HEK293T (cell line): ENCODE results near the gene TIPIN.
"Not testable (repeated sequence)": the region's sequence is repeated elsewhere in the genome, so short reads cannot be mapped to it uniquely, and the experiment has no call there.

Source experiments
- CTCF ChIA-PET: fragments of 350-600 bp; formaldehyde crosslinking; extraction: SDS; loops from one replicate; lab custom pipeline; 2021; ENCODE audit warnings: antibody characterized with exemption, inconsistent platforms; lab: Yijun Ruan, JAX
- POLR2A ChIA-PET: fragments of 350-600 bp; formaldehyde crosslinking; extraction: SDS; loops from one replicate; lab custom pipeline; 2020; ENCODE audit warnings: antibody characterized with exemption, inconsistent platforms; lab: Yijun Ruan, JAX
- DNase-seq: peaks from one replicate; pipeline ENCODE4 v3.0.0; 2012; ENCODE audit warnings: mixed read lengths; ENCODE audit errors: extremely low spot score
- ARNT ChIP-seq: fragments of 450-650 bp; IDR thresholded peaks from 2 replicates; pipeline ENCODE4 v1.6.1; 2017; ENCODE audit warnings: mild to moderate bottlenecking
- BHLHE40 ChIP-seq: fragments of 450-650 bp; IDR thresholded peaks from 2 replicates; pipeline ENCODE4 v1.6.1; 2016; ENCODE audit warnings: mild to moderate bottlenecking, moderate library complexity, borderline replicate concordance
- FOXA1 ChIP-seq: fragments of 450-650 bp; IDR thresholded peaks from 2 replicates; pipeline ENCODE4 v1.6.1; 2016; ENCODE audit warnings: mild to moderate bottlenecking
- FOXK2 ChIP-seq: fragments of 450-650 bp; IDR thresholded peaks from 2 replicates; pipeline ENCODE4 v1.6.1; 2016; ENCODE audit warnings: mild to moderate bottlenecking
- FOXM1 ChIP-seq: fragments of 450-650 bp; IDR thresholded peaks from 2 replicates; pipeline ENCODE4 v1.6.1; 2017; ENCODE audit warnings: mild to moderate bottlenecking, borderline replicate concordance
- HDGF ChIP-seq: fragments of 450-650 bp; IDR thresholded peaks from 2 replicates; pipeline ENCODE4 v1.6.1; 2017; ENCODE audit warnings: antibody characterized with exemption, borderline replicate concordance
- L3MBTL2 ChIP-seq: fragments of 450-650 bp; conservative IDR thresholded peaks from 2 replicates; pipeline ENCODE4 v1.6.1; 2016; ENCODE audit warnings: mild to moderate bottlenecking
- NFRKB ChIP-seq: fragments of 450-650 bp; IDR thresholded peaks from 2 replicates; pipeline ENCODE4 v1.6.1; 2016; ENCODE audit warnings: mild to moderate bottlenecking, moderate library complexity
- PKNOX1 ChIP-seq: fragments of 450-650 bp; IDR thresholded peaks from 2 replicates; pipeline ENCODE4 v1.6.1; 2016
- SP1 ChIP-seq: fragments of 450-650 bp; IDR thresholded peaks from 2 replicates; pipeline ENCODE4 v1.6.1; 2017
- SUZ12 ChIP-seq: fragments of 450-650 bp; IDR thresholded peaks from 2 replicates; pipeline ENCODE4 v1.6.1; 2016; ENCODE audit warnings: mild to moderate bottlenecking
- TARDBP ChIP-seq: fragments of 450-650 bp; IDR thresholded peaks from 2 replicates; pipeline ENCODE4 v1.6.1; 2016
- ZNF384 ChIP-seq: fragments of 450-650 bp; IDR thresholded peaks from 2 replicates; pipeline ENCODE4 v1.6.1; 2016

Gene TIPIN

DNA sequence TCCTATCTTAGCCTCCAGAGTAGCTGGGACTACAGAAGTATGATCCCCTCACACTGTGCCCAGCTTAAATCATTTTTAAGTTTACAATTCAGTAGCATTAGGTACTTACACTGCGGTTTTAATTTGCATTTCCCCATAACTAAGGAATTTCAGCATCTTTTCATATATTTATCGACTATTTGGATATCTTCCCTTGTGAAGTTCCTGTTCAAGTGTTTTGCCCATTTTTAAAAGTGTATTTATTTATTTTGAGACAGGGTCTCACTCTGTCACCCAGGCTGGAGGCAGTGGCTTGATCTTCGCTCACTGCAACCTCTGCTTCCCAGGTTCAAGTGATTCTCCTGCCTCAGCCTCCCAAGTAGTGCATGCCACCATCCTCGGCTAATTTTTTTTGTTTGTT, 17.7 kb upstream of the TIPIN start:
- CTCF ChIA-PET: interaction anchor here (1.2 kb wide), 1 partner anchor 125 kb away, joined by 3 read pairs; no protein-coding TSS in a partner anchor
- DNase-seq: no peak
- POLR2A ChIA-PET: interaction anchor here (1.4 kb wide), 1 partner anchor 14 kb away, joined by 3 read pairs; no protein-coding TSS in a partner anchor

GRCh38 chr15:66369773-66370651, 13.5 kb upstream of the TIPIN start:
- ChIA-PET CTCF (no interaction called here), POLR2A (interaction anchor here (1.5 to 3.1 kb wide), 2 partner anchors 17 to 128 kb away, joined by 3 to 15 read pairs; partner anchors contain the start of gene MAP2K1)
- no peak for DNase-seq
- TF ChIP-seq L3MBTL2 (peak; percentile 53; the same call in 1 of the 2 replicates), NFRKB (no peak)

More for the DNA sequence above, 17.7 kb upstream of the TIPIN start:
- no peak for TF ChIP-seq FOXA1
- no peak for TF ChIP-seq NFRKB
- TF ChIP-seq SUZ12: no peak
- TF ChIP-seq L3MBTL2: no peak
- TF ChIP-seq FOXM1: no peak
- no peak for TF ChIP-seq ZNF384

DNA sequence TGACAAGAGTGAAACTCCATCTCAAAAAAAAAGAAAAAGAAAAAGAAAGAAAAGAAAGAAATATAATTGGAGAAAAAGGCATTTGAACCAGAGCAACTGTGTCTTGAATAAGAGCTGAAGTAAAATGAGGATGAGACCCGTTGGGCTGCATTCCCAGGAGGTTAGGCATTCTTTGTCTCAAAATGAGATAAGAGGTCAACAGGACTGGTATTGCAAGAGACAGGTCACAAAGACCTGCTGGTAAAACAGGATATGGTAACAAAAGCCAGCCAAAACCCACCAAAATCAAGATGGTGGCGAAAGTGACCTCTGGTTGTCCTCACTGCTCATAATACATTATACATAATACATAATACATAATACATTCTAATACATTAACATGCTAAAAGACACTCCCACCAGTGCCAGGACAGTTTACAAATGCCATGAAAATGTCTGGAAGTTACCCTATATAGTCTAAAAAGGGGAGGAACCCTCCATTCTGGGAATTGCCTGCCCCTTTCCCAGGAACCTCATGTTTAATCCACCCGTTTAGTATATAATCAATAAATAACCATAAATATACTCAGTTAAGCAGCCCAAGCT, 8.6 kb upstream of the TIPIN start:
- TF ChIP-seq HDGF (no peak), FOXK2 (no peak), FOXM1 (no peak), FOXA1 (no peak), ARNT (no peak)
- CTCF ChIA-PET: no interaction called here
- POLR2A ChIA-PET: no interaction called here
- no peak for DNase-seq

DNA sequence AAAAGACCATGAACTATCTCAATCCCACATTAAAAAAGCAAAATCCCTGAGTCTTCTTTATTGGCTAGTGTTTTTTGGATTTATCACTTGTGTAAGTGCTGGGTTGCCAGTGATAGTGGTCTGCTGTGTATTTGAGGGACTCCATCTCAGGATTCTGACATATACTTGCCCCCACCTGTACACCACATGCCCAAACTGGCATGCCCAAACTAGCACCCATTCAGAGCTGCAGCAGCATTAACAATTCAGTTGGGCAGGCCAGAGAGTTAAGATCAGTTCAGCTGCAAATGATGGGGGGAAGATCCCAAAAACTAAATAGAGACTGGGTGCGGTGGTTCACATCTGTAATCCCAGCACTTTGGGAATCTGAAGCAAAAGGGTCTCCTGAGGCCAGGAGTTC, 6.3 kb upstream of the TIPIN start:
- POLR2A ChIA-PET: no interaction called here
- CTCF ChIA-PET: no interaction called here

DNA sequence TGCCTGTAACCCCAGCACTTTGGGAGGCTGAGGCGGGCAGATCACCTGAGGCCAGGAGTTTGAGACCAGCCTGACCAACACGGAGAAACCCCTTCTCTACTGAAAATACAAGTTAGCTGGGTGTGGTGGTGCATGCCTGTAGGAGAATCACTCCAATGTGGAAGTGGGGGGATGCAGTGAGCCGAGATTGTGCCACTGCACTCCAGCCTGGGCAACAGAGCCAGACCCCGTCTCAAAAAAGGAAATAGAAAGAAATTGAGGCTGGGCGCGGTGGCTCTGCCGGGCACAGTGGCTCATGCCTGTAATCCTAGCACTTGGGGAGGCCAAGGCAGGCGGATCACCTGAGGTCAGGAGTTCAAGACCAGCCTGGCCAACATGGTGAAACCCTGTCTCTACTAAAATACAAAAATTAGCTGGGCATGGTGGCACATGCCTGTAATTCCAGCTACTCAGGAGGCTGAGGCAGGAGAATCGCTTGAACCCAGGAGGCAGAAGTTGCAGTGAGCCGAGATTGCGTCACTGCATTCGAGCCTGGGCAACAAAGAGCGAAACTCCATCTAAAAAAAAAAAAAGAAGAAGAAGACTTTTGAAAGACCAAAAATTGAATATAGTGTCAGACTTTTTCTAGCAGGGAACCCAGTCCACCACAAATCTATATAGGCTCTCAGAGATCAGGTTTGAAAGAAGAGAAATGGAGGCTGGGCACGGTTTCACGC, 5.4 kb upstream of the TIPIN start:
- DNase-seq, POLR2A ChIA-PET: not testable (repeated sequence)
- CTCF ChIA-PET: interaction anchor here (0.7 kb wide), 1 partner anchor 1502 kb away, joined by 4 read pairs; no protein-coding TSS in a partner anchor

More for the DNA sequence above, 6.3 kb upstream of the TIPIN start:
- DNase-seq: no peak
- TF ChIP-seq FOXK2: no peak
- TF ChIP-seq SUZ12: no peak
- no peak for TF ChIP-seq TARDBP
- TF ChIP-seq HDGF: no peak
- no peak for TF ChIP-seq FOXM1
- TF ChIP-seq ZNF384: no peak
- no peak for TF ChIP-seq FOXA1

- CTCF ChIA-PET: no interaction called here
- POLR2A ChIA-PET: no interaction called here
- no peak for DNase-seq
- TF ChIP-seq BHLHE40 (no peak), L3MBTL2 (no peak), FOXK2 (no peak), NFRKB (no peak), PKNOX1 (no peak), SP1 (no peak), HDGF (no peak), FOXA1 (no peak), SUZ12 (no peak), ZNF384 (no peak)
Measured at GRCh38 chr15:66359740-66360139, 3.3 kb upstream of the TIPIN start.

GRCh38 chr15:66356077-66356358, 467 bp downstream of the TIPIN start:
- ChIA-PET CTCF (interaction anchor here (0.8 kb wide), 1 partner anchor 11 kb away, joined by 4 read pairs; no protein-coding TSS in a partner anchor), POLR2A (interaction anchor here (0.9 to 3.7 kb wide), 7 partner anchors 15 to 745 kb away, joined by 3 to 35 read pairs (median 4); partner anchors contain the start of genes INTS14, MAP2K1, RPL4 and SNAPC5)
- TF ChIP-seq BHLHE40 (no peak), FOXK2 (no peak), FOXA1 (no peak), SUZ12 (no peak), NFRKB (no peak), SP1 (no peak)
- peak; percentile 28 for DNase-seq

DNA sequence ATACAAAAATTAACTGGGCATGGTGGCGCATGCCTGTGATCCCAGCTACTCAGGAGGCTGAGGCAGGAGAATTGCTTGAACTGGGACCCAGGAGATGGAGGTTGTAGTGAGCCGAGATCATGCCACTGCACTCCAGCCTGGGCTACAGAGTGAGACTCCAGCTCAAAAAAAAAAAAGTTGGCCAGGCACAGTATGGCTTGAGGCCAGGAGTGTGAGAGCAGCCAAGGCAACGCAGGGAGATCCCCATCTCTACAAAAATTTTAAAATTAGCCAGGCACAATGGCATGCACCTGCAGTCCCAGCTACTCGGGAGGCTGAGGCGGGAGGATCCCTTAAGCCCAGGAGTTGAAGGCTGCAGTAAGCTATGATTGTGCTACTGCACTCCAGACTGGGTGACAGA, 8.0 kb downstream of the TIPIN start:
- POLR2A ChIA-PET, DNase-seq, CTCF ChIA-PET: not testable (repeated sequence)
